ENCODE measurements around the gene ARHGEF28. TPM values are rescaled to one million over a fixed set of nuclear protein-coding genes. Genes with fewer than 3 reads are reported as not detected.

The ARHGEF28 gene
- total and polyA plus RNA-seq, 8 donors: 14.9 to 36.2 (median 24.6) TPM

- Histone ChIP-seq H3K4me1 (peaks cover 31 to 56% (median 43%) of the 10 kb centered on the region in 3 donors), H3K27me3 (no peaks in the 10 kb centered on the region), H3K36me3 (no peaks in the 10 kb centered on the region), H3K9me3 (no peaks in the 10 kb centered on the region), H3K27ac (no peak overlapping the region), H3K4me3 (no peak overlapping the region)
- DNase-seq (no peak), FAIRE-seq (no peak), ATAC-seq (peak in 1 of 4 donors; percentile 21)
- 44 to 50% methylated on average over 4 of the region's 4 CpGs for WGBS, 2 donors
- TF ChIP-seq CTCF (IDR thresholded peaks at IDR 0.05): no peak
- intact Hi-C loops (cut with DNase I): no loop called here
These were observed 16.3 kb downstream of the ARHGEF28 start for GRCh38 chr5:73642344-73642743.

GRCh38 chr5:73644385-73644963 is 18.5 kb downstream of the ARHGEF28 start:
- ATAC-seq (peak in 3 of 4 donors; percentile 26 to 64 (median 59)), FAIRE-seq (no peak), DNase-seq (no peak)
- no peaks in the 10 kb centered on the region for H3K36me3 ChIP-seq
- H3K9me3 ChIP-seq: no peaks in the 10 kb centered on the region
- no peak for TF ChIP-seq CTCF (IDR thresholded peaks at IDR 0.05)
- H3K27me3 ChIP-seq: no peaks in the 10 kb centered on the region
- 36 to 38% methylated on average over 3 of the region's 3 CpGs for WGBS, 2 donors
- intact Hi-C loops (cut with DNase I): no loop called here
- H3K27ac ChIP-seq: no peak overlapping the region
- H3K4me1 ChIP-seq: peaks cover 22 to 37% (median 27%) of the 10 kb centered on the region in 3 donors
- H3K4me3 ChIP-seq: no peak overlapping the region

GRCh38 chr5:73647721-73648120 is 21.7 kb downstream of the ARHGEF28 start:
- Histone ChIP-seq H3K27ac (no peak overlapping the region), H3K27me3 (no peaks in the 10 kb centered on the region), H3K9me3 (no peaks in the 10 kb centered on the region), H3K4me1 (peaks cover 22 to 25% (median 24%) of the 10 kb centered on the region in 3 donors), H3K4me3 (no peak overlapping the region), H3K36me3 (no peaks in the 10 kb centered on the region)
- no peak for FAIRE-seq
- intact Hi-C loops (cut with DNase I): no loop called here
- DNase-seq: no peak
- ATAC-seq: no peak
- no peak for TF ChIP-seq CTCF (IDR thresholded peaks at IDR 0.05)

GRCh38 chr5:73648515-73648914 is 22.5 kb downstream of the ARHGEF28 start:
- WGBS, 2 donors: 91 to 92% methylated on average over 1 of the region's 1 CpG
- Histone ChIP-seq H3K9me3 (no peaks in the 10 kb centered on the region), H3K4me1 (peaks cover 18 to 26% (median 24%) of the 10 kb centered on the region in 3 donors), H3K27me3 (no peaks in the 10 kb centered on the region), H3K4me3 (no peak overlapping the region), H3K27ac (no peak overlapping the region), H3K36me3 (no peaks in the 10 kb centered on the region)
- intact Hi-C loops (cut with DNase I): no loop called here
- FAIRE-seq (no peak), DNase-seq (no peak), ATAC-seq (peak in 1 of 4 donors; percentile 21)
- no peak for TF ChIP-seq CTCF (IDR thresholded peaks at IDR 0.05)

GRCh38 chr5:73649926-73650325 is 23.9 kb downstream of the ARHGEF28 start:
- ATAC-seq (no peak), FAIRE-seq (no peak), DNase-seq (no peak)
- Histone ChIP-seq H3K27me3 (no peaks in the 10 kb centered on the region), H3K36me3 (no peaks in the 10 kb centered on the region), H3K4me3 (no peak overlapping the region), H3K9me3 (no peaks in the 10 kb centered on the region), H3K4me1 (peaks cover 21 to 31% (median 26%) of the 10 kb centered on the region in 3 donors), H3K27ac (no peak overlapping the region)
- 89% methylated on average over 2 to 3 of the region's 3 CpGs for WGBS, 2 donors
- intact Hi-C loops (cut with DNase I): no loop called here
- TF ChIP-seq CTCF (IDR thresholded peaks at IDR 0.05): no peak

Measured in pancreas (tissue), 10 donors.